Activated CD4-positive, alpha-beta memory T cell treated with anti-CD3 and anti-CD28 coated beads for 36 hours (primary cell): ENCODE data around the gene PACS1. TPM values are rescaled to one million over a fixed set of nuclear protein-coding genes. Genes with fewer than 3 reads are reported as not detected.
A peak's percentile ranks its signal among the peaks of the same experiment; 100 is the strongest.

Experiments
- CTCF ChIA-PET: fragments of 350-600 bp; sonication (Branson Sonifier 250); formaldehyde crosslinking; loops from one replicate; lab custom pipeline; 2021; ENCODE audit warnings: antibody characterized with exemption, inconsistent platforms; lab: Charles Lee
- POLR2A ChIA-PET: fragments of 350-600 bp; sonication (Branson Sonifier 250); formaldehyde crosslinking; loops from one replicate; lab custom pipeline; 2021; ENCODE audit warnings: antibody characterized with exemption; lab: Charles Lee
- DNase-seq: peaks from one replicate; pipeline ENCODE4 v3.0.0-alpha.2; 2020
- H3K27ac Mint-ChIP-seq: one replicate; pipeline ENCODE4 v1.8.0; 2021; ENCODE audit warnings: mixed read lengths
- H3K27me3 Mint-ChIP-seq: one replicate; pipeline ENCODE4 v1.8.0; 2021; ENCODE audit warnings: mixed read lengths
- H3K36me3 Mint-ChIP-seq: one replicate; pipeline ENCODE4 v1.8.0; 2021; ENCODE audit warnings: mixed read lengths
- H3K4me1 Mint-ChIP-seq: one replicate; pipeline ENCODE4 v1.8.0; 2021; ENCODE audit warnings: low read depth, mixed read lengths
- H3K4me3 Mint-ChIP-seq: one replicate; pipeline ENCODE4 v1.8.0; 2021; ENCODE audit warnings: mild to moderate bottlenecking, mixed read lengths
- H3K9me3 Mint-ChIP-seq: one replicate; pipeline ENCODE4 v1.8.0; 2021; ENCODE audit warnings: mixed read lengths
- intact Hi-C: fragments of 100-400 bp; cut with micrococcal nuclease; formaldehyde crosslinking; loops from one replicate; pipeline ENCODE4 v1.15.1; 2023
- total RNA-seq, 2 experiments: library from RNA; stranded (reverse); gene quantifications; one replicate each; pipeline ENCODE4 v1.2.3, GENCODE V29; 2021

Gene PACS1
- total RNA-seq, 2 experiments from 2014 or later: 82.0 to 84.1 TPM

DNA sequence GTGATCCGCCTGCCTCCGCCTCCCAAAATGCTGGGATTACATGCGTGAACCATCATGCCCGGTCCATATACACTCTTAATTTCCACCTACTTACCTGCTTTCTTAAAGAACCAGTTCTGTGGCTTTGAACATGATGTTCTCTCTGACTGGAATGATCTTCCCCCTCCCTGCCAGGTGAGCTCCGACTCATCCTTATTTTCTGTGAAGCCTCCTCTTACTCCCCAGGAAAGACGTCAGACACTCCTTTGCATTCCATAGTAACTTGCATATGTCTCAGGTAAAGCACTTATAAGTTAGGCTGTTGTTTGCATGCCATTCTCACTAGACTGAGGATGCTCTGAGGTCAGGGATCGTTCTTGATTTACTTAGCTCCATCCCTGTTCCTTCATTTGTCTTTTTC, 106.6 kb downstream of the PACS1 start:
- no peak overlapping the region for H3K27ac Mint-ChIP-seq
- POLR2A ChIA-PET: no interaction called here
- peaks cover 2% of the 10 kb centered on the region for H3K9me3 Mint-ChIP-seq
- H3K36me3 Mint-ChIP-seq: no peaks in the 10 kb centered on the region
- no peak for DNase-seq
- no peaks in the 10 kb centered on the region for H3K27me3 Mint-ChIP-seq
- intact Hi-C loops: no loop called here
- no peak overlapping the region for H3K4me3 Mint-ChIP-seq
- peaks cover 24% of the 10 kb centered on the region for H3K4me1 Mint-ChIP-seq
- CTCF ChIA-PET: interaction anchor here (0.5 kb wide), 1 partner anchor 19 kb away, joined by 3 read pairs; no protein-coding TSS in a partner anchor

DNA sequence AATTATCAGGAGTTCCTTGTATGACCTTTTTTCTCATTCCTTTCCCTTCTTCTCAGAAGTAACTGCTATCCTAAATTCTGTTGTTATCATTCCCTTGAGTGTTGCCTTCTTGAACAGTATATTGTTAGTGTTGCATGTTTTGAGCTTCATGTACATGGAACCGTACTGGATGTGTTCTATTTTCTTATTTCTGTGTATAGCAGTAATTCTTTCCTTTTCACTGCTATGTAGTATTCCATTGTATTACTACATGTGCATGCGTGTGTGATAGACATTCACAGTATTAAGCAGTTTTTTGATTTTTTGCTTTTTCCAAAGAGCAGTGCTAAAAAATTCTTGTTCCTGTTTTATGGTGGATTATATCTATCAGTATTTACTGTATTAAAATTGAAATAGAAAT, 108.1 kb downstream of the PACS1 start:
- intact Hi-C loops: no loop called here
- Mint-ChIP-seq H3K4me3 (no peak overlapping the region), H3K27ac (no peak overlapping the region), H3K9me3 (peaks cover 2% of the 10 kb centered on the region), H3K36me3 (no peaks in the 10 kb centered on the region), H3K4me1 (peaks cover 24% of the 10 kb centered on the region), H3K27me3 (no peaks in the 10 kb centered on the region)
- ChIA-PET CTCF (interaction anchor here (0.7 kb wide), 1 partner anchor 44 kb away, joined by 4 read pairs; no protein-coding TSS in a partner anchor), POLR2A (no interaction called here)
- DNase-seq: no peak

DNA sequence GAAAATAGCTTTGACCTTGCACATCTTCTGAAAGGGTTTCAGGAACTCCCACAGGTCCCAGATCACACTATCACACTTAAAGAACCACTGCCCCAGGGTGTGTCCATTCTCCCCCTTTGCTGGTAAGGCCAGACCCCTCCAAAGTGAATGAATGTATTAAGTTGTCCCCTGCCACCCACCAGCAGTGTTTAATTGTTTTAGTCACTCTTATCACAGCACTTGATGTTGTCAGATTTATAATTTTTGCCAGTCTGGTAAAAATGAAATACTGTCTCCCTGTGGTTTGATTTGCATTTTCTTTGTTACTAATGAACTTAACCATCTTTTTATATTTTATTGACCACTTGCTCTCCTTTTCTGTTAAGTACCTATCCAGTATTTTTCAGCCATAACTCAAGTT, 108.8 kb downstream of the PACS1 start:
- Mint-ChIP-seq H3K27me3 (no peaks in the 10 kb centered on the region), H3K4me1 (peaks cover 31% of the 10 kb centered on the region), H3K27ac (no peak overlapping the region), H3K9me3 (peaks cover 2% of the 10 kb centered on the region), H3K36me3 (no peaks in the 10 kb centered on the region), H3K4me3 (no peak overlapping the region)
- POLR2A ChIA-PET: no interaction called here
- CTCF ChIA-PET: interaction anchor here (0.7 to 1.3 kb wide), 2 partner anchors 15 to 45 kb away, joined by 3 to 4 read pairs; no protein-coding TSS in a partner anchor
- DNase-seq: no peak
- intact Hi-C loops: no loop called here

DNA sequence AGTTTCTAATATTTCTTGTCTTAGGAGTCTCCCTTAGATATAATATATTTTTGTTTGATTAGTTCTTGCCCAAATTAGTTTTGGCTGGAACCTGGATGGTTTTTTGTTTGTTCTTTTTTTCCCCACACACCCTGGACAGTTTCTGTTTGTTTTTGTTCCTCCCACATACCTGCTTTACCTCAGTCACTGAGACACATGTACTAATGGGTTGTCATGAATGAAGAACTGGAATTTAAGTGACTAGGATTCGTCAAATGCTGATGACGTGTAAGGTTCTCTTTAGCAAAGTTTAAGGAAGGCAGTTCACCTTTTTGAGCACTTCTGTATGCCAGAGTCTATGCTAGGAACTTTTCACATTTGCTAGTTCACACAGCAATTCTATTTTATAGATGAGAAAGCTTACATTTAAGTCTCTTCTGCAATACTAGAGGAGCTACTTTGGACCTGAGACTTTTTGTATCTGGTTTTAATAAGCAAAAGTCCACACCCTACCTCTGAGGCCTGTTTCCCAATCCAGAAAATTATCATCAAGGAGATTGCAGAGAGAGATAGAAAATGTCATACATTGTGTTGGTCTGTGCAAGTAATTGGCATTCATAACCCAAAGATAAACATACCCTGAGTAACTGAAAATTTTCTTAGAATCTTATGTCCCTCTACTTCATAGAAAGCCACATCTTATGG, 111.7 kb downstream of the PACS1 start:
- no peak overlapping the region for H3K4me3 Mint-ChIP-seq
- peaks cover 2% of the 10 kb centered on the region for H3K9me3 Mint-ChIP-seq
- POLR2A ChIA-PET: no interaction called here
- H3K27me3 Mint-ChIP-seq: no peaks in the 10 kb centered on the region
- no peak for DNase-seq
- intact Hi-C loops: no loop called here
- no peaks in the 10 kb centered on the region for H3K36me3 Mint-ChIP-seq
- H3K4me1 Mint-ChIP-seq: peaks cover 34% of the 10 kb centered on the region
- H3K27ac Mint-ChIP-seq: no peak overlapping the region
- CTCF ChIA-PET: interaction anchor here (0.6 to 1.5 kb wide), 3 partner anchors 101 to 159 kb away, joined by 3 read pairs; no protein-coding TSS in a partner anchor

DNA sequence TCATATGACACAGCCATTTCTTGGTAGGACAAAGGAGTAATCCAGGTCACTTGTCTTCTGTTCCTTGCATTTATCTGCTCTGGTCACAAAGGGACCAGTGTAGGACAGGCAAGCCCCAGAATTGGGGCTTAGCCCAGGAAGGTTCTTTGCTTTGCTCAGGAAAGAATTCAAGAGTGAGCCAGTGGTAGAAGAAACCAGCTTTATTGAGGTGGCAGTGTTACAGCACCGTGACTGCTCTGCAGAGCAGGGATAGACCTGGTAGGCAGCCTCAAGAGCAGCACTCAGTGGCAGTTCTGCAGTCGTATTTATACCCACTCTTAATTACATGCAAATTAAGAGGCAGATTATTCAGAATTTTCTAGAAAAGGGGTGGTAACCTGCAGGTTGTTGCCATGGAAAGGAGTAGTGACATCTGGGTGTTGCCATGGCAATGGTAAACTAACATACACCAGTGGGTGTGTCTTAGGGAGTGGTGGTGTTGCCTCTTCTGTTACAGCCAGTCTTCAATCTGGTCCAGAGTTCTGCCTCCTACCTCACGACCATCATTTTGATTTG, 113.5 kb downstream of the PACS1 start:
- ChIA-PET CTCF (no interaction called here), POLR2A (no interaction called here)
- Mint-ChIP-seq H3K9me3 (no peaks in the 10 kb centered on the region), H3K27me3 (no peaks in the 10 kb centered on the region), H3K4me1 (peaks cover 48% of the 10 kb centered on the region), H3K36me3 (peaks cover 10% of the 10 kb centered on the region), H3K4me3 (no peak overlapping the region), H3K27ac (no peak overlapping the region)
- intact Hi-C loops: no loop called here
- DNase-seq: no peak

DNA sequence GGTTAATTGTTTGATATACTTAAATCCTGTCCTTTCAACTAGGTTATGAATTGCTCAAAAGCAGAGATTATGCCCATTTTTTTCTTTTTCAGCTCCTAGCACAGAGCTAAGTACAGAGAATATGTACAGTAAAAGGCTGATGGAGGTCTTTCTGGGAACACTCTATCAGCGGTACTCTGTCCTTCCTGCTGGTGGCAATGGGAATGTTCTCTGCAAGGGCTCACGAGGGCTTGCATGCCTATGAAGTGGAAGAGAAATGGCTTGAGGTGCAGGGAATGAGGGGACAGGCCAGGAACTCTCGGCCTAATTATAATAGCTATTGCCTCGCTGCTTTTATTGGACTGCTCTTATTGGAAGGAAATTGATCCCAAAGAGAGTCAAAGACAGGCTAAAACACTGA, 114.7 kb downstream of the PACS1 start:
- no peaks in the 10 kb centered on the region for H3K9me3 Mint-ChIP-seq
- peaks cover 46% of the 10 kb centered on the region for H3K4me1 Mint-ChIP-seq
- intact Hi-C loops: no loop called here
- CTCF ChIA-PET: interaction anchor here (1.5 kb wide), 1 partner anchor 38 kb away, joined by 5 read pairs; no protein-coding TSS in a partner anchor
- H3K27ac Mint-ChIP-seq: no peak overlapping the region
- POLR2A ChIA-PET: no interaction called here
- no peak overlapping the region for H3K4me3 Mint-ChIP-seq
- H3K27me3 Mint-ChIP-seq: no peaks in the 10 kb centered on the region
- no peak for DNase-seq
- peaks cover 16% of the 10 kb centered on the region for H3K36me3 Mint-ChIP-seq

DNA sequence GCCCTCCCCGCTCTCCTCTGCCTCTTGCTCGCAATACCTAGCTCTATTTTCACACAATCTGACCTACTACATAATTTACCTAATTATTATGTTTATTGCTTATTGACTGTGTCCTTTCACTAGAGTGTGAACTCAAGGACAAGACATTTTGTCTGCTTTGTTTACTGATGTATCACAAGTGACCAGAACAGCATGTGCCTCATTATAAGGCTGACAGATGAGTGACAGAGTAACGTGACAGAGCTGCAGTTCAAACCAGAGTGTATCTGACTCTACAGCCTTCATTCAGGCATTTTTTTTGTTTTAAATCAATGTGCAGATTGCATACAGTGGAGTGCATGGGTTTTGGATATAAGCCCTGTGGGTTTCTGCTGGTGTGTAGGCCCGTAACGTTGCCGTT, 116.4 kb downstream of the PACS1 start:
- intact Hi-C loops: no loop called here
- ChIA-PET POLR2A (no interaction called here), CTCF (interaction anchor here (1.1 kb wide), 1 partner anchor 41 kb away, joined by 3 read pairs; no protein-coding TSS in a partner anchor)
- Mint-ChIP-seq H3K9me3 (no peaks in the 10 kb centered on the region), H3K4me1 (peaks cover 45% of the 10 kb centered on the region), H3K4me3 (no peak overlapping the region), H3K36me3 (peaks cover 16% of the 10 kb centered on the region), H3K27ac (no peak overlapping the region), H3K27me3 (no peaks in the 10 kb centered on the region)
- no peak for DNase-seq

DNA sequence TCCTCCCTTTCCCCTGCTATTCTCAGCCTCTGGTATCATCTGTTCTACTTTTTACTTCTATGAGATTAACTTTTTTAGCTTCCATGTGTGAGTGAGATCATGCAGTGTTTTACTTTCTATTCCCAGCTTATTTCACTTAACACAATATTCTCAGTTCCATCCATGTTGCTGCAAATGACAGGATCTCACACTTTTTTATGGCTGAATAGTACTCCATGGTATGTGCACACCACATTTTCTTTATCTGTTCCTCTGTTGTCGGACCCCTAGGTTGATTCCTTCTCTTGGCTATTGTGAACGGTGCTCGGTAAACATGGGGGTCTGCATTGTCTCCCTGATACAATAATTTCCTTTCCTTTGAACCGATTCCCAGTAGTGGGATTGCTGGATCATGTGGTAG, 117.4 kb downstream of the PACS1 start:
- DNase-seq: no peak
- Mint-ChIP-seq H3K4me1 (peaks cover 37% of the 10 kb centered on the region), H3K27ac (no peak overlapping the region), H3K9me3 (no peaks in the 10 kb centered on the region), H3K36me3 (peaks cover 16% of the 10 kb centered on the region), H3K27me3 (no peaks in the 10 kb centered on the region), H3K4me3 (no peak overlapping the region)
- intact Hi-C loops: no loop called here
- POLR2A ChIA-PET: no interaction called here
- CTCF ChIA-PET: no interaction called here

DNA sequence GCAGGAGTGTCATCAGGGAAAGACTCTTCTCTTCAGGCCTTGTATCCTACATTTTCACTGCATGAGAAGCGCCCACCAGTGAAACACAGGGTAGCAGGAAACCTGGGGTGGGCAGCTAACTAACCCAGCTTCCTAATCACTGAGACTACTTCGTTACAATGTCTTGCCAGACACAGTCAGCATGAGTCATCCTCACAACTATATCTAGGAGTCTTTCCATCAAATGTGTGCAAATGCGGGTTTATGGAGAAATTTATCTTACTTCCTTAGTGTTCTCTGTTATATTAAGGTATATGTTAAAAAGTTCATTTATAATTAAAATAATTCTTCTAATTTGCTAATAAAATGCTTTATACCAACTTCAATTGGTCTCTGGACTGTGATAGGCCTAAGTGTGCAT, 118.5 kb downstream of the PACS1 start:
- Mint-ChIP-seq H3K4me1 (peaks cover 32% of the 10 kb centered on the region), H3K4me3 (no peak overlapping the region), H3K36me3 (peaks cover 20% of the 10 kb centered on the region), H3K27ac (no peak overlapping the region), H3K27me3 (no peaks in the 10 kb centered on the region), H3K9me3 (no peaks in the 10 kb centered on the region)
- POLR2A ChIA-PET: no interaction called here
- no peak for DNase-seq
- CTCF ChIA-PET: no interaction called here
- intact Hi-C loops: no loop called here

DNA sequence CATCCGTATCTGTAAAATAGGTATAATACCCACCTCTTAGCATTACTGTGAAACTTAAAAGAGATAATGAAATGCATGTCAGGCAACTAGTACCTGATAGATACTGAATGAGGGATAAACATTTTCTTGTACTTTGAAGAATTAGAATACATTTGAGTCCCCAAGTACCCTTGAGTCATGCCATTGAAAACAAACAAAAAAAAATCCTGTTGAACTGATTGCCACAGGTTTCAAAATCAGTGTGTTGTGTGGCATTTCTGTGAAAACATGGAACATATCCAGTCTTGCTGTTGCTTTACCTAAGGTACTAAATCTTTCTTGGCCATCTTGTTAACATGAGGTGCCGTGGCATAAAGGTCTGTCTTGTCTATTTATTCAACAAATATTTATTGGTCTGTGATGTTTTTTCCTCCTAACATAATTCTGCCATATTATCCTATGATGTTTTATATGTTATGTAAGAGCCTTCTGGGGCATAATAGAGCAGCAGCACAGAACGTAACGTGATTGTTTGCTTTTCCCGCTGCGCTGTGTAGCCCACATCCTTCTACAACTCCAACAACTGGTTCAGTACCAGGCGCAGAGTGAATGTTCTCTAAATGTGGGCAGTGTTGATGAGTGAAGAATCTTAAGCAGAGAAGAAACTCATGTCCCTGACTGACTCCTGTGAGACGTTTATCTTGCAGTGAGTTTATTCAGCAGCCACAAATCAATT, 119.1 kb downstream of the PACS1 start:
- Mint-ChIP-seq H3K36me3 (peaks cover 21% of the 10 kb centered on the region), H3K9me3 (no peaks in the 10 kb centered on the region), H3K4me3 (no peak overlapping the region), H3K27me3 (no peaks in the 10 kb centered on the region), H3K27ac (peak overlapping the region; percentile 23), H3K4me1 (peaks cover 28% of the 10 kb centered on the region)
- ChIA-PET CTCF (no interaction called here), POLR2A (no interaction called here)
- no peak for DNase-seq
- intact Hi-C loops: no loop called here

DNA sequence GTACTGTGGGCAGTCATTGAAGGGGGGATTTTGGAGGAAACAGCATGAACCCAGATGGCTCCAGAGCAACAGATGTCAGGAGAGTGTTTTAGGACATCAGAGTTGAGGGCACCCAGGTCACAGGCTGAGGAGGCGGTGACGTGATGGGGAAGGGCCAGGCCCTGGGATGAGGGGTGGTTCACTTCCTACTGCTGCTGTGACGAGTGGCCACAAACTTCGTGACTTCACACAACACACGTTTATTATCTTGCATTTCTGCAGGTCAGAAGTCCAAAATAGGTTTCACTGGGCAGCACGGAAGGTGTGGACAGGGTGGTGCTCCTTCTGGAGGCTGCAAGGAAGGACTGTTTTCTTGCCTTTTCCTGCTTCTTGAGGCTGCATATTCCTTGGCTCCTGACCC, 120.7 kb downstream of the PACS1 start:
- H3K27ac Mint-ChIP-seq: no peak overlapping the region
- peaks cover 20% of the 10 kb centered on the region for H3K4me1 Mint-ChIP-seq
- POLR2A ChIA-PET: no interaction called here
- H3K9me3 Mint-ChIP-seq: no peaks in the 10 kb centered on the region
- no peaks in the 10 kb centered on the region for H3K27me3 Mint-ChIP-seq
- DNase-seq: no peak
- H3K4me3 Mint-ChIP-seq: no peak overlapping the region
- peaks cover 21% of the 10 kb centered on the region for H3K36me3 Mint-ChIP-seq
- intact Hi-C loops: no loop called here
- CTCF ChIA-PET: no interaction called here

DNA sequence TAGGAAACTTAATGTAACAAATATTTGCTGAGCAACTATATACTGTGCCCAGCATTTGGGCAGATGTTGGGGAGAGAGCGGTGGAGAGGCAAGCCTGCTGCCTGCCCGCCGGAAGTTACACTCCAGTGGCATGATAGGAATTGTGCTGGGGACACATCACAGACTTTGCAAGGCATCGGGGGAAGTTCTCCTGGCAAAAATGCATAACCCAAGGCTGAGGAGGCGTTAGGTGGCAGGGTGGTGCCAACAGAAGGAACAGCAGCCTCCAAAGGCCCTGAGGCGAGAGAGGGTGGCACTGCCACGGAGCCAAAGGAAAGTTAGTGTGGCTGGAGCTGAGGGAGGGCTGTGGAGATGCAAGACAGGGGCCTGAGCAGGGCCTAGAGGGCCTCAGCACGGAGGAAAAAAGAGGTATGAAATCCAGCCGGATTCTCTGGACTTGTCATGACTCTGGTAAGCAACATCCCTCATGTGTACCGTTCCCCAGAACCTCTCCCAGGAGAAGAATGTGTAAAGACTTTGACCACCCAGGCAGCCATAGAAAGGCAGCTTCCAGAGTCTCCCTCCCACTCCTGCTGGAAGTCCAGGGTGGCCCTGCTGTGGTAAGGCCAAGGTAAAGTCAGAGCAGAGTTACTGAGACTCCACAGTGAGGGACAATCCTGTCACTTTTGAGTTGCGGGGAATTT, 122.2 kb downstream of the PACS1 start:
- CTCF ChIA-PET: no interaction called here
- Mint-ChIP-seq H3K27me3 (no peaks in the 10 kb centered on the region), H3K4me1 (peaks cover 16% of the 10 kb centered on the region), H3K27ac (no peak overlapping the region), H3K36me3 (peaks cover 21% of the 10 kb centered on the region), H3K9me3 (no peaks in the 10 kb centered on the region), H3K4me3 (no peak overlapping the region)
- intact Hi-C loops: no loop called here
- DNase-seq: no peak
- POLR2A ChIA-PET: no interaction called here
